ENCODE data around the gene SIAH2. TPM values are rescaled to one million over a fixed set of nuclear protein-coding genes. Genes with fewer than 3 reads are reported as not detected.

The SIAH2 gene
- total RNA-seq, 4 donors from 2014 or later = 24.8 to 102 (median 38.8) TPM

GRCh38 chr3:150789451-150789850 is 26.5 kb upstream of the SIAH2 start:
- TF ChIP-seq POLR2AphosphoS5 (IDR thresholded peaks at IDR 0.05) (no peak), EP300 (IDR thresholded peaks at IDR 0.05; ENCODE audit: low read depth) (no peak), POLR2A (IDR thresholded peaks at IDR 0.05) (no peak)
- TF ChIP-seq, protein P1, sequence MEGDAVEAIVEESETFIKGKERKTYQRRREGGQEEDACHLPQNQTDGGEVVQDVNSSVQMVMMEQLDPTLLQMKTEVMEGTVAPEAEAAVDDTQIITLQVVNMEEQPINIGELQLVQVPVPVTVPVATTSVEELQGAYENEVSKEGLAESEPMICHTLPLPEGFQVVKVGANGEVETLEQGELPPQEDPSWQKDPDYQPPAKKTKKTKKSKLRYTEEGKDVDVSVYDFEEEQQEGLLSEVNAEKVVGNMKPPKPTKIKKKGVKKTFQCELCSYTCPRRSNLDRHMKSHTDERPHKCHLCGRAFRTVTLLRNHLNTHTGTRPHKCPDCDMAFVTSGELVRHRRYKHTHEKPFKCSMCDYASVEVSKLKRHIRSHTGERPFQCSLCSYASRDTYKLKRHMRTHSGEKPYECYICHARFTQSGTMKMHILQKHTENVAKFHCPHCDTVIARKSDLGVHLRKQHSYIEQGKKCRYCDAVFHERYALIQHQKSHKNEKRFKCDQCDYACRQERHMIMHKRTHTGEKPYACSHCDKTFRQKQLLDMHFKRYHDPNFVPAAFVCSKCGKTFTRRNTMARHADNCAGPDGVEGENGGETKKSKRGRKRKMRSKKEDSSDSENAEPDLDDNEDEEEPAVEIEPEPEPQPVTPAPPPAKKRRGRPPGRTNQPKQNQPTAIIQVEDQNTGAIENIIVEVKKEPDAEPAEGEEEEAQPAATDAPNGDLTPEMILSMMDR (IDR thresholded peaks at IDR 0.05) = no peak
- intact Hi-C loops (cut with DNase I; ENCODE audit: low total_unique reads) = loop anchor here (5.0 kb wide), 1 partner anchor 358 kb away; no protein-coding TSS in a partner anchor

GRCh38 chr3:150787741-150788370 is 24.9 kb upstream of the SIAH2 start:
- peaks cover 7% of the 10 kb centered on the region for H3K27me3 ChIP-seq
- TF ChIP-seq, protein P1 (IDR thresholded peaks at IDR 0.05) = peak; percentile 83 to 93 (median 90)
- no peak for TF ChIP-seq POLR2AphosphoS5 (IDR thresholded peaks at IDR 0.05)
- no peak overlapping the region for H3K4me3 ChIP-seq
- intact Hi-C loops (cut with DNase I; ENCODE audit: low total_unique reads) = loop anchor here (5.0 kb wide), 1 partner anchor 359 kb away; no protein-coding TSS in a partner anchor
- no peaks in the 10 kb centered on the region for H3K36me3 ChIP-seq
- WGBS, 2 donors (ENCODE audit: low coverage in 1 of 2) = 11 to 20% methylated on average over 2 to 10 of the region's 10 CpGs
- no peak overlapping the region for H3K27ac ChIP-seq
- peak; percentile 87 for DNase-seq
- H3K9me3 ChIP-seq = no peaks in the 10 kb centered on the region
- in situ Hi-C loops (cut with MboI; ENCODE audit: low pct_ligation_motif_present in 1 of 4, low pct_unique_long_range_greater_than_20kb in 1 of 4, low sequenced_read_pairs in 3 of 4) = loop anchor here (5.0 to 25.0 kb wide), 4 partner anchors 63 to 364 kb away; no protein-coding TSS in a partner anchor
- H3K4me1 ChIP-seq = no peaks in the 10 kb centered on the region

More at GRCh38 chr3:150789451-150789850, 26.5 kb upstream of the SIAH2 start:
- H3K9me3 ChIP-seq = no peaks in the 10 kb centered on the region
- DNase-seq = no peak
- H3K4me1 ChIP-seq = no peaks in the 10 kb centered on the region
- 85% methylated on average over 4 of the region's 4 CpGs for WGBS, 2 donors (ENCODE audit: low coverage in 1 of 2)
- no peak overlapping the region for H3K27ac ChIP-seq
- in situ Hi-C loops (cut with MboI; ENCODE audit: low pct_ligation_motif_present in 1 of 4, low pct_unique_long_range_greater_than_20kb in 1 of 4, low sequenced_read_pairs in 3 of 4) = loop anchor here (5.0 to 25.0 kb wide), 4 partner anchors 65 to 363 kb away; no protein-coding TSS in a partner anchor
- H3K36me3 ChIP-seq = no peaks in the 10 kb centered on the region
- no peak overlapping the region for H3K4me3 ChIP-seq
- peaks cover 7% of the 10 kb centered on the region for H3K27me3 ChIP-seq

- DNase-seq = no peak
- Histone ChIP-seq H3K9me3 (no peaks in the 10 kb centered on the region), H3K27ac (no peak overlapping the region), H3K4me1 (no peaks in the 10 kb centered on the region), H3K27me3 (peaks cover 7% of the 10 kb centered on the region), H3K36me3 (no peaks in the 10 kb centered on the region), H3K4me3 (no peak overlapping the region)
- no peak for TF ChIP-seq POLR2AphosphoS5 (IDR thresholded peaks at IDR 0.05)
- TF ChIP-seq EP300 (IDR thresholded peaks at IDR 0.05; ENCODE audit: low read depth) = no peak
- no peak for TF ChIP-seq POLR2A (IDR thresholded peaks at IDR 0.05)
- TF ChIP-seq, protein P1 (IDR thresholded peaks at IDR 0.05) = no peak
- intact Hi-C loops (cut with DNase I; ENCODE audit: low total_unique reads) (loop anchor here (5.0 kb wide), 1 partner anchor 361 kb away; no protein-coding TSS in a partner anchor), in situ Hi-C loops (cut with MboI; ENCODE audit: low pct_ligation_motif_present in 1 of 4, low pct_unique_long_range_greater_than_20kb in 1 of 4, low sequenced_read_pairs in 3 of 4) (loop anchor here (5.0 to 25.0 kb wide), 4 partner anchors 62 to 366 kb away; no protein-coding TSS in a partner anchor)
These were observed 23.8 kb upstream of the SIAH2 start for GRCh38 chr3:150786791-150787190.

DNA sequence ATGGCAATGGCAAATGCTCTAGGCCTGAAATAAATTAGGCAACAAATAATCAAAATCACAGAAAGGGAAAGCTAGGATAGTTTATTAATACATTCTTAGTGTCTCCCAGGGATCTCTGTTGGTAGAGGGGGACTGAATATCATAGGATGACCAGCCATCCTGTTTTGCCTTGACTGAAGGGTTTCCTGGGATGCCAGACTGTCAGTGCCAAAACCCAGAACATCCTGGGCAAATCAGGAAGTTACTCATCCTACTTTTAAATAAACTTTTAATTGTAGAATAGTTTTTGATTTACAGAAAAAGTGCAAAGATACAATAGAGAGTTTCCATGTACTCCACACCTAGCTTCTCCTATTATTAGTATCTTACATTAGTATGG is 21.8 kb upstream of the SIAH2 start:
- no peaks in the 10 kb centered on the region for H3K9me3 ChIP-seq
- DNase-seq = no peak
- TF ChIP-seq, protein P1 (IDR thresholded peaks at IDR 0.05) = no peak
- no peak for TF ChIP-seq POLR2AphosphoS5 (IDR thresholded peaks at IDR 0.05)
- H3K36me3 ChIP-seq = no peaks in the 10 kb centered on the region
- no peaks in the 10 kb centered on the region for H3K4me1 ChIP-seq
- no peak overlapping the region for H3K27ac ChIP-seq
- in situ Hi-C loops (cut with MboI; ENCODE audit: low pct_ligation_motif_present in 1 of 4, low pct_unique_long_range_greater_than_20kb in 1 of 4, low sequenced_read_pairs in 3 of 4) (loop anchor here (5.0 to 25.0 kb wide), 4 partner anchors 60 to 368 kb away; no protein-coding TSS in a partner anchor), intact Hi-C loops (cut with DNase I; ENCODE audit: low total_unique reads) (loop anchor here (5.0 kb wide), 1 partner anchor 363 kb away; no protein-coding TSS in a partner anchor)
- peaks cover 7% of the 10 kb centered on the region for H3K27me3 ChIP-seq
- no peak overlapping the region for H3K4me3 ChIP-seq

Measured in transverse colon (tissue), 4 donors.